ENCODE measurements around the gene SLC35E4.

Gene SLC35E4

GRCh38 chr22:30647536-30647935 lies 12.0 kb downstream of the SLC35E4 start:
- Histone ChIP-seq H3K9me3 (ENCODE audit: low read length) (no peaks in the 10 kb centered on the region), H3K36me3 (ENCODE audit: insufficient read depth, low read length) (no peaks in the 10 kb centered on the region), H3K4me3 (ENCODE audit: low read length) (no peak overlapping the region), H2AFZ (ENCODE audit: low read depth, low read length) (no peak overlapping the region), H3K27me3 (ENCODE audit: insufficient read depth, low read length) (no peaks in the 10 kb centered on the region), H3K4me1 (ENCODE audit: insufficient read depth, low read length) (no peaks in the 10 kb centered on the region)

GRCh38 chr22:30648825-30649224 lies 13.2 kb downstream of the SLC35E4 start:
- H3K36me3 ChIP-seq (ENCODE audit: insufficient read depth, low read length) = no peaks in the 10 kb centered on the region
- H2AFZ ChIP-seq (ENCODE audit: low read depth, low read length) = no peak overlapping the region

GRCh38 chr22:30649430-30650007 lies 13.9 kb downstream of the SLC35E4 start:
- H3K9me3 ChIP-seq (ENCODE audit: low read length) = peaks cover 2% of the 10 kb centered on the region
- no peak overlapping the region for H2AFZ ChIP-seq (ENCODE audit: low read depth, low read length)
- H3K4me3 ChIP-seq (ENCODE audit: low read length) = no peak overlapping the region

More at GRCh38 chr22:30648825-30649224, 13.2 kb downstream of the SLC35E4 start:
- no peak overlapping the region for H3K4me3 ChIP-seq (ENCODE audit: low read length)
- no peaks in the 10 kb centered on the region for H3K27me3 ChIP-seq (ENCODE audit: insufficient read depth, low read length)
- no peaks in the 10 kb centered on the region for H3K9me3 ChIP-seq (ENCODE audit: low read length)
- no peaks in the 10 kb centered on the region for H3K4me1 ChIP-seq (ENCODE audit: insufficient read depth, low read length)

GRCh38 chr22:30650508-30651116 lies 15.0 kb downstream of the SLC35E4 start:
- Histone ChIP-seq H3K27me3 (ENCODE audit: insufficient read depth, low read length) (no peaks in the 10 kb centered on the region), H3K4me3 (ENCODE audit: low read length) (no peak overlapping the region), H2AFZ (ENCODE audit: low read depth, low read length) (no peak overlapping the region), H3K9me3 (ENCODE audit: low read length) (peaks cover 4% of the 10 kb centered on the region), H3K4me1 (ENCODE audit: insufficient read depth, low read length) (peaks cover under 1% of the 10 kb centered on the region), H3K36me3 (ENCODE audit: insufficient read depth, low read length) (no peaks in the 10 kb centered on the region)

More at GRCh38 chr22:30649430-30650007, 13.9 kb downstream of the SLC35E4 start:
- H3K4me1 ChIP-seq (ENCODE audit: insufficient read depth, low read length) = no peaks in the 10 kb centered on the region
- no peaks in the 10 kb centered on the region for H3K27me3 ChIP-seq (ENCODE audit: insufficient read depth, low read length)
- H3K36me3 ChIP-seq (ENCODE audit: insufficient read depth, low read length) = no peaks in the 10 kb centered on the region

- Histone ChIP-seq H2AFZ (ENCODE audit: low read depth, low read length) (no peak overlapping the region), H3K4me1 (ENCODE audit: insufficient read depth, low read length) (peaks cover 3% of the 10 kb centered on the region), H3K9me3 (ENCODE audit: low read length) (peaks cover 4% of the 10 kb centered on the region), H3K36me3 (ENCODE audit: insufficient read depth, low read length) (no peaks in the 10 kb centered on the region), H3K27me3 (ENCODE audit: insufficient read depth, low read length) (no peaks in the 10 kb centered on the region), H3K4me3 (ENCODE audit: low read length) (no peak overlapping the region)
These were observed 17.3 kb downstream of the SLC35E4 start for GRCh38 chr22:30652852-30653251.

- Histone ChIP-seq H3K36me3 (ENCODE audit: insufficient read depth, low read length) (no peaks in the 10 kb centered on the region), H3K4me1 (ENCODE audit: insufficient read depth, low read length) (peaks cover 3% of the 10 kb centered on the region), H3K9me3 (ENCODE audit: low read length) (peaks cover 4% of the 10 kb centered on the region), H2AFZ (ENCODE audit: low read depth, low read length) (no peak overlapping the region), H3K4me3 (ENCODE audit: low read length) (no peak overlapping the region), H3K27me3 (ENCODE audit: insufficient read depth, low read length) (no peaks in the 10 kb centered on the region)
These were observed 18.8 kb downstream of the SLC35E4 start for GRCh38 chr22:30654361-30654760.

GRCh38 chr22:30655532-30655931 lies 20.0 kb downstream of the SLC35E4 start:
- H3K27me3 ChIP-seq (ENCODE audit: insufficient read depth, low read length) = no peaks in the 10 kb centered on the region
- no peaks in the 10 kb centered on the region for H3K36me3 ChIP-seq (ENCODE audit: insufficient read depth, low read length)
- H3K9me3 ChIP-seq (ENCODE audit: low read length) = peaks cover 4% of the 10 kb centered on the region
- H3K4me3 ChIP-seq (ENCODE audit: low read length) = no peak overlapping the region
- H3K4me1 ChIP-seq (ENCODE audit: insufficient read depth, low read length) = peaks cover 3% of the 10 kb centered on the region
- H2AFZ ChIP-seq (ENCODE audit: low read depth, low read length) = no peak overlapping the region

- no peak overlapping the region for H3K4me3 ChIP-seq (ENCODE audit: low read length)
- no peaks in the 10 kb centered on the region for H3K36me3 ChIP-seq (ENCODE audit: insufficient read depth, low read length)
- no peaks in the 10 kb centered on the region for H3K27me3 ChIP-seq (ENCODE audit: insufficient read depth, low read length)
- no peaks in the 10 kb centered on the region for H3K9me3 ChIP-seq (ENCODE audit: low read length)
- H3K4me1 ChIP-seq (ENCODE audit: insufficient read depth, low read length) = peaks cover 5% of the 10 kb centered on the region
- H2AFZ ChIP-seq (ENCODE audit: low read depth, low read length) = no peak overlapping the region
These were observed 26.5 kb downstream of the SLC35E4 start for GRCh38 chr22:30662040-30662439.

- H3K4me1 ChIP-seq (ENCODE audit: insufficient read depth, low read length) = peaks cover 13% of the 10 kb centered on the region
- no peak overlapping the region for H2AFZ ChIP-seq (ENCODE audit: low read depth, low read length)
- H3K9me3 ChIP-seq (ENCODE audit: low read length) = no peaks in the 10 kb centered on the region
- no peak overlapping the region for H3K4me3 ChIP-seq (ENCODE audit: low read length)
- no peaks in the 10 kb centered on the region for H3K36me3 ChIP-seq (ENCODE audit: insufficient read depth, low read length)
- peaks cover 4% of the 10 kb centered on the region for H3K27me3 ChIP-seq (ENCODE audit: insufficient read depth, low read length)
These were observed 29.2 kb downstream of the SLC35E4 start for GRCh38 chr22:30664798-30665197.

- no peak overlapping the region for H2AFZ ChIP-seq (ENCODE audit: low read depth, low read length)
- no peaks in the 10 kb centered on the region for H3K36me3 ChIP-seq (ENCODE audit: insufficient read depth, low read length)
- no peak overlapping the region for H3K4me3 ChIP-seq (ENCODE audit: low read length)
- no peaks in the 10 kb centered on the region for H3K9me3 ChIP-seq (ENCODE audit: low read length)
- peaks cover 4% of the 10 kb centered on the region for H3K27me3 ChIP-seq (ENCODE audit: insufficient read depth, low read length)
- H3K4me1 ChIP-seq (ENCODE audit: insufficient read depth, low read length) = peaks cover 13% of the 10 kb centered on the region
These were observed 29.7 kb downstream of the SLC35E4 start for GRCh38 chr22:30665266-30665665.

- Histone ChIP-seq H3K36me3 (ENCODE audit: insufficient read depth, low read length) (no peaks in the 10 kb centered on the region), H3K4me3 (ENCODE audit: low read length) (no peak overlapping the region), H3K4me1 (ENCODE audit: insufficient read depth, low read length) (peaks cover 13% of the 10 kb centered on the region), H3K27me3 (ENCODE audit: insufficient read depth, low read length) (peaks cover 4% of the 10 kb centered on the region), H2AFZ (ENCODE audit: low read depth, low read length) (no peak overlapping the region), H3K9me3 (ENCODE audit: low read length) (no peaks in the 10 kb centered on the region)
These were observed 30.2 kb downstream of the SLC35E4 start for GRCh38 chr22:30665786-30666185.

GRCh38 chr22:30667107-30667493 lies 31.5 kb downstream of the SLC35E4 start:
- no peaks in the 10 kb centered on the region for H3K9me3 ChIP-seq (ENCODE audit: low read length)
- H3K36me3 ChIP-seq (ENCODE audit: insufficient read depth, low read length) = no peaks in the 10 kb centered on the region
- peaks cover 4% of the 10 kb centered on the region for H3K27me3 ChIP-seq (ENCODE audit: insufficient read depth, low read length)
- peak overlapping the region; percentile 86 for H2AFZ ChIP-seq (ENCODE audit: low read depth, low read length)
- H3K4me1 ChIP-seq (ENCODE audit: insufficient read depth, low read length) = peaks cover 13% of the 10 kb centered on the region
- H3K4me3 ChIP-seq (ENCODE audit: low read length) = peak overlapping the region; percentile 72

GRCh38 chr22:30667494-30668385 lies 32.2 kb downstream of the SLC35E4 start, which contains the start of gene DUSP18:
Gene DUSP18, minus strand, starts transcription at chr22:30667875. Its CDS starts 3,872 bp downstream, at chr22:30664003.
- no peaks in the 10 kb centered on the region for H3K36me3 ChIP-seq (ENCODE audit: insufficient read depth, low read length)
- H2AFZ ChIP-seq (ENCODE audit: low read depth, low read length) = peak within 1 kb of the TSS; percentile 86
- H3K9me3 ChIP-seq (ENCODE audit: low read length) = no peaks in the 10 kb centered on the region
- H3K4me1 ChIP-seq (ENCODE audit: insufficient read depth, low read length) = peaks cover 13% of the 10 kb centered on the region
- peaks cover 4% of the 10 kb centered on the region for H3K27me3 ChIP-seq (ENCODE audit: insufficient read depth, low read length)
- H3K4me3 ChIP-seq (ENCODE audit: low read length) = peak within 1 kb of the TSS; percentile 72

All from neuron (in vitro differentiated cells).